GM12873 (cell line): ENCODE data around the gene MRFAP1L1.

Experiments used
- CTCF ChIP-seq: IDR thresholded peaks from 2 replicates; pipeline ENCODE4 v1.5.1; 2012; ENCODE audit warnings: low read depth, mild to moderate bottlenecking, moderate library complexity, low read length, control low read depth; ENCODE audit not compliant: insufficient read depth; ENCODE audit errors: missing control alignments

The MRFAP1L1 gene

DNA sequence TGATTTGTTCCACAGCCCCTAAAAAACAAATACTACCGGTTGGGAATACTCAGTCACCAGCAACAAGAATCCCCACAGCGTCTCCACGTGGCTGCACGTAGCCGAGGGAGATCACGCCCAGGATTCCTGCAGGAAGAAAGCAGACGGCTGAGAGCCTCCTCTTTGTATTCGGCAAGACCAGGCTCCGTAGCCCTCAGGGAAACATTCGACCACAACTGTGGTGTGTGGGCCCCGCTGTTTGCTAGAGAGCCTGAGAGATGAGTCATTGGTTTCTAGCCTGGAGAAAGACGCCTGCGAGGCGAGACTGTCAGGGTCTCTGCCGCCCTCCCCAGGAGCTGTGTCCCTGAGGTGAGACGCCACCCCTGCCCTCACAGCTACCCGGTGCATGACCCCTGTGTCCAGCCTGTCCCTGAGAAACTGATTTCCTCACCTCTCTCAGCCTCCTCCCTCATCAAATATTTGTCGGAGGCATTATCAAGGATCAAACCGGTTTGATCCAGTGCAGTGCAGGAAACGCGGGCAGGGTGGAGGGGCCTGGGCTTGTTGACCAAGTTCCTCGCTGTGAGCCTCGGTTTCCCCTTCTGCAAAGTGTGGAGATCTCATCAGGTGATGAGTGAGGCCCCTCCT, 20.7 kb downstream of the MRFAP1L1 start:
- TF ChIP-seq CTCF: no peak

DNA sequence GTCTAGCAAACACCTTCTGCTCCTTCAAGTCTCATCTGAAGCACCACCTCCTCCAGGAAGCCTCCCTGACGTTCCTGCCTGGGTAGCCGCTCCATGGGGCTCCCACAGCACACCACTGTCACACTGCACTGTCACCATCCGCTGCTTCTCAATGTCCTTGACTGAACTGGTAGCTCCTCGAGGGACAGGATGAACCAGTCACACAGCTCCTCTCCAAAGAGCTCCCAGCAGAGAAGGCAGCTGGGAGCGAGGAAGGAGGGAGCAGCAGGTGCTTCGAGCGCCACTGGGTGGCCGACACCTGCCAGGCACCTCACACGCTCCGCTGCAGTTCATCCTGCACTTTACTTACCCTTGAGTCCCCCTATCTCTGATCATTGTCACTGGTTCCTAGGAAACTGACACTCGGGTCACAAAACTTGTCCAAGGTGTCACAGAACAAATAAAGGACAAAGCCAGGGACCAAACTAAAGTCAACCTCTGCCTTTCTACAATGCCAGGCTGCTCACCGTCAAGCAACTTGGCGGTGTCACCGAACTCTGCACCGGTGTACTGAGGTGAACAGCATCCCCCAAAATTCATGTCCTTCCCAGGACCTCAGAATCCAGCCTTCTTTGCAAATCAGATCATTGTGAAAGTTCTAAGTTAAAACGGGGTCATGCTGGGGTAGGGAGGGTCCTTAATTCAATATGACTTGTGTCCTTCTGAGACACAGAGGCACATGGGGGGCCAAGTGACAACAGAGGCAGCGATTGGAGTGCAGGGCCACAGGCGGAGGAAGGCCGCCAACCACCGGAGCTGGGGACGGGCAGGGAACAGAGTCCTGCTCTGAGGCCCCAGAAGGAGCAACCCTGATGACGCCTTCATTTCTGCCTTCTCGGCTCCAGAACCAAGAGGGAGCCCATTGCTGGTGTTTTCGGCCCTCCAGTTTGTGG, 21.5 kb downstream of the MRFAP1L1 start:
- TF ChIP-seq CTCF: no peak

- TF ChIP-seq CTCF: no peak
Measured at GRCh38 chr4:6686104-6686787, 23.4 kb downstream of the MRFAP1L1 start.

DNA sequence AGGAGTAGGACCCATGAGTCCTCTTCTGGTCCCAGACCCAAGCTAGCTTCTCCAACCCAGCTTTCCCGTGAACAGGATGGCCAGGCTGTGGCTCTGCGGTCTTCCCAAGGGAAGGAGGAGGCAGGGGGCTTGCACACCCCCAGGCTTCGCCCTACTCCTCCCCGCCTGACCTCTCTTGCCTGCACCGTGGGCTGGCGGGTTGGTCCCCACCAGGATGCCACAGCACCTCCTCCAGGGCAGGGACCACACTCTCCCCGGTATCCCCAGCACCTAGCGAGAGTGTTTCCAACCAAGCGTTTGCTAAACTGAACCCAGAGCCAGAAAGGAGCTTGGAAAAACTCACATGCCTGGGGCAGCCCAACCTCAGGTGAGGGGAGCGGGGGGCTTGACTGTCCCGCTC, 25.0 kb downstream of the MRFAP1L1 start:
- TF ChIP-seq CTCF: no peak

DNA sequence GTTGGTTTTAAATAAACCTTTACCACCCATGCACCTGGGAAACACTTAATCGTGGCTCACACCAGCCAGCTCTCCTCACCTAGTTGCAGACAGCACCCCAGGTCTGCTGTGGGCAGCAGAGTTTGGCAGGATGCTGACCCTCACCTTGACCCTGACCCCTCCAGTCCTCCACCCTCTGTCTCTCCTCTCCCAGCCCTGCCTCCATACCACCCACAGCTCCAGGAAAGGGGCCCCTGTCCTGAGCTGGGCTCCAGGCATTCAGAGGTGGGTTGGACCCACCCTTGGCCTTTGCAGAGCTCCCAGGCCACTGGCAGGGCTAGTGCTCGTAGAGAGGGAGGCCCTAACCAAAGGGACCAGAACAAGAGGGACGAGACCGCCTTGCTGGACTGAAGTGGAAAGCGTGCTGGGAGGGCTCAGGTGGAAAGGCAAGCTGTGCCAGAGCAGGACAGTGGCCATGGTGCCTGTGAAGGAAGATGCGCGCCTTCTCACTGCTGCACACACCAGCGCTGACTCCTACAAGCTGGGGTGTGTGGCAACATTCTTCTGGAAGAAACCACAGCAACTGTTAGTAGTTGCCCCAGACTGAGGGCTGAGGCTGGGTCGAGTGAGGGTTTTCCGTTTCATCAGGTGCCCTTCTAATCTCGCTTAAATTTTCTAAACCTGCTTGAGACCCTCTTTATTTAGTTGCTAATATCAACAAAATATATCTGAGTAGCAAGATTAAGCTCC, 26.6 kb downstream of the MRFAP1L1 start:
- TF ChIP-seq CTCF: no peak

- no peak for TF ChIP-seq CTCF
Measured at GRCh38 chr4:6681191-6681590, 28.5 kb downstream of the MRFAP1L1 start.
